8988T (cell line): Measurements from ENCODE around the gene HLA-DQB1.

Experiments used
- DNase-seq: peaks from one replicate; pipeline ENCODE4 v3.0.0; 2011

HLA-DQB1 gene

GRCh38 chr6:32623693-32624092 lies 42.8 kb downstream of the HLA-DQB1 start:
- DNase-seq, result no peak

- peak; percentile 10 for DNase-seq
These were observed 43.7 kb downstream of the HLA-DQB1 start for GRCh38 chr6:32622545-32623401.

- no peak for DNase-seq
These were observed 45.1 kb downstream of the HLA-DQB1 start for GRCh38 chr6:32621372-32621771.

GRCh38 chr6:32617751-32618150 lies 48.7 kb downstream of the HLA-DQB1 start:
- no peak for DNase-seq

GRCh38 chr6:32615885-32616532 lies 50.4 kb downstream of the HLA-DQB1 start:
- DNase-seq, result no peak

- DNase-seq, result no peak
These were observed 51.9 kb downstream of the HLA-DQB1 start for GRCh38 chr6:32614366-32615081.

- no peak for DNase-seq
These were observed 53.0 kb downstream of the HLA-DQB1 start for GRCh38 chr6:32613475-32613874.

- DNase-seq, result no peak
These were observed 55.7 kb downstream of the HLA-DQB1 start for GRCh38 chr6:32610682-32611296.

GRCh38 chr6:32609731-32610640 lies 56.5 kb downstream of the HLA-DQB1 start:
- DNase-seq, result peak; percentile 41
